Activated CD4-positive, alpha-beta T cell treated with anti-CD3 and anti-CD28 coated beads, Interleukin-2, amount 10 ng/mL, durations not matched to agents 7 days and 5 days (primary cell): ENCODE data around the gene MPDZ. TPM values are rescaled to one million over a fixed set of nuclear protein-coding genes. Genes with fewer than 3 reads are reported as not detected.

ENCODE experiments used
- CTCF ChIA-PET: fragments of 350-600 bp; sonication (Branson Sonifier 250); formaldehyde crosslinking; loops from one replicate; lab custom pipeline; 2021; ENCODE audit warnings: antibody characterized with exemption; lab: Charles Lee
- POLR2A ChIA-PET: fragments of 350-600 bp; sonication (Branson Sonifier 250); formaldehyde crosslinking; loops from one replicate; lab custom pipeline; 2021; ENCODE audit warnings: antibody characterized with exemption; lab: Charles Lee
- DNase-seq: peaks from one replicate; pipeline ENCODE4 v3.0.0-alpha.2; 2020
- H3K27ac Mint-ChIP-seq: one replicate; pipeline ENCODE4 v1.8.0; 2021; ENCODE audit warnings: mild to moderate bottlenecking, moderate library complexity, mixed read lengths
- H3K27me3 Mint-ChIP-seq: one replicate; pipeline ENCODE4 v1.8.0; 2021; ENCODE audit warnings: mixed read lengths
- H3K36me3 Mint-ChIP-seq: one replicate; pipeline ENCODE4 v1.8.0; 2021; ENCODE audit warnings: low read depth, mixed read lengths
- H3K4me1 Mint-ChIP-seq: one replicate; pipeline ENCODE4 v1.8.0; 2021; ENCODE audit warnings: mixed read lengths
- H3K4me3 Mint-ChIP-seq: one replicate; pipeline ENCODE4 v1.8.0; 2021; ENCODE audit warnings: mild to moderate bottlenecking, moderate library complexity, mixed read lengths
- H3K9me3 Mint-ChIP-seq: one replicate; pipeline ENCODE4 v1.8.0; 2021; ENCODE audit warnings: mixed read lengths
- total RNA-seq, 2 experiments: library from RNA; stranded (reverse); gene quantifications; one replicate each; pipeline ENCODE4 v1.2.3, GENCODE V29; 2021

MPDZ gene
- total RNA-seq, 2 experiments from 2014 or later, result not detected

DNA sequence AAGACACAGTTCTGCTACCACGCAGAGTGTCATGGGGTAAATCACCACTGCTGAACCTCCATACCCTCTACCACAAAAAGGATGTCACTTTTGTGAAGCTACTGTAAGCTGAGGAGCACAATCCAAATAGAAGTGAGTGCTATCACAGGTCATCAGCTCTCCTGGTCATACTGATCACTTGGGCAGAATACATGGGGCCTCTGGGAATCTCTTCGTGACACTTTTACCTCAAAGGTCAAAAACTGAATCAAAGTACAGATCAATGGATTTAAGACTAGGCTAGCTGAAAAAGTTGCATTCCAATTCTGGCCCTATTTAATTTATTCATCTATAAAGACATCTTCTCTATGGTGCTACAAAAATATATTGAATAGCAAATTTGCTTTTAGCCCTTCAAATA is 115.5 kb downstream of the MPDZ start:
- Mint-ChIP-seq H3K36me3 (no peaks in the 10 kb centered on the region), H3K27me3 (no peaks in the 10 kb centered on the region), H3K27ac (no peak overlapping the region), H3K9me3 (no peaks in the 10 kb centered on the region), H3K4me1 (no peaks in the 10 kb centered on the region), H3K4me3 (no peak overlapping the region)
- CTCF ChIA-PET, result no interaction called here
- POLR2A ChIA-PET, result no interaction called here
- DNase-seq, result no peak

DNA sequence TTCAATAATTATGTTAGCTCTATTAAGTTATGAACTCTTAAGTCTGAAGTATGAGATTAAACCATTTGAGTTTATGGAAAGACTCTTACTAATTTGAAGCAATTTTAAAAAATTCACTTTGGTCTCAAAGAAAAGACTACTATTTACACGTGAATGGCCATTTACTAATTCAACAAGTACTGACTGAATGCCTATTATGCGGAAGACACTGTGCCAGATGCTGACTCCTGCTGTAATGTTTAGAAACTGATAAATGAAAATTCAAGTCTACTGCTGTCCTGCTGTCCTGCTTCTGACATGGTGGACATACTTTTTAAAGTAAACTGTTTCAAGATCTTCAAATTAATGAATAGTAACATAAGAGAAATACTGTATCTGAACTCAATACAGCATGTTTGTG is 116.2 kb downstream of the MPDZ start:
- Mint-ChIP-seq H3K27me3 (no peaks in the 10 kb centered on the region), H3K27ac (no peak overlapping the region), H3K4me1 (no peaks in the 10 kb centered on the region), H3K9me3 (no peaks in the 10 kb centered on the region), H3K36me3 (no peaks in the 10 kb centered on the region), H3K4me3 (no peak overlapping the region)
- DNase-seq, result no peak
- POLR2A ChIA-PET, result no interaction called here
- CTCF ChIA-PET, result no interaction called here

DNA sequence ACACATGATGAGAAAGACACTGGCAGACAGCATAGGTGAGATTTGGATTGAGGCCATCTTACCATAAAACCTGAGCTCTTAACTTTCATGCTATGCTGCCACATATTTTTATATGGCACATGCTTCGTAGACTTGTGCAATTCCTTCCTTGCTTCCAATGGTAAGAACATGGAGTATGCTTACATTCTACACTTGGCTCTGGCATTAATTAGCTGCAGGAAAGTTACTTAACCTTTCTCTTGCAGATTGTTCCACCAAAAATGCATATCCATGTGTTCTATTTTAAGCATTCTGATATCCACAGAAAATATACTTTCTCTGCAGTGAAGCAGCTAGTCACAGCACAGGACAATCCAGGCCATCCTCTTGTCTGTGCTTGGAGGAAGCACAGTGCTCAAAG is 119.4 kb downstream of the MPDZ start:
- no peak overlapping the region for H3K4me3 Mint-ChIP-seq

DNA sequence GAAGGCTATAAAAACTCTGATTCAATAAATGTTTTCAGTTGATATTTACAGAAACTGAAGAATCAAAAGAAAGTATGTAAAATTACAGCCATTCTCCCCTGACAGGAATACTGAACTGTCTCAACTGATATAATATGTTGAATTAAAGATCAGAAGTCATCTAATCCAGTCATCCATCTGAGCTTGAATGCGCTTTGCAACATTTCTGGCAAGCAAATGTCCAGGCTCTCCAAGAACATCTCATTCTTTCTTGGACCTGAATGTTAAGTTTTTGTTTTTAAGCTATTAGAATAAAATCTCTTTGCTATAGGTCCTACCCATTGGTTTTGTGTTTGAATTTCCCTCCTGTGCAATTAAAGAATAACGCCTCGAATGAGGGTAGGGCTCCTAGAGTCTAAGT is 120.5 kb downstream of the MPDZ start:
- CTCF ChIA-PET, result no interaction called here
- POLR2A ChIA-PET, result no interaction called here
- no peak overlapping the region for H3K27ac Mint-ChIP-seq
- H3K4me3 Mint-ChIP-seq, result no peak overlapping the region
- H3K27me3 Mint-ChIP-seq, result no peaks in the 10 kb centered on the region
- no peaks in the 10 kb centered on the region for H3K36me3 Mint-ChIP-seq
- DNase-seq, result no peak
- H3K4me1 Mint-ChIP-seq, result no peaks in the 10 kb centered on the region
- no peaks in the 10 kb centered on the region for H3K9me3 Mint-ChIP-seq

More for the DNA sequence above, 119.4 kb downstream of the MPDZ start:
- no peaks in the 10 kb centered on the region for H3K27me3 Mint-ChIP-seq
- H3K36me3 Mint-ChIP-seq, result no peaks in the 10 kb centered on the region
- H3K9me3 Mint-ChIP-seq, result no peaks in the 10 kb centered on the region
- CTCF ChIA-PET, result no interaction called here
- H3K4me1 Mint-ChIP-seq, result no peaks in the 10 kb centered on the region
- POLR2A ChIA-PET, result no interaction called here
- no peak for DNase-seq
- no peak overlapping the region for H3K27ac Mint-ChIP-seq

DNA sequence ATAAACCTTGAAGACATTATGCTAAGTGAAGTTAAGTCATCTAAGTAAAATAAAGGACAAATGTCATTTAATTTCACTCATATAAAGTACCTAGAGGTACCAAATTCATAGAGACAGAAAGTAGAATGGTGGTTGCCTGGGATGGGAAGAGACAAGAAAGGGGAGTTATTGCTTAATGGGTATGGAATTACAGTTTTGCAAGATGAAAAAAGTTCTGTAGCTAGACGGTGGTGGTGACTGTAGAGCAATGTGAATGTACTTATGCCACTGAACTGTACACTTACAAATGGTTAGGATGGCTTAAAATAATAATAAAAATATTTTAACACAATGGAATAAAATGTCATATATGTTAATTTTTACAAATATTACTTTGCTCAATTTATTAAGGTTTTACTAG is 128.0 kb downstream of the MPDZ start:
- H3K27ac Mint-ChIP-seq, result no peak overlapping the region
- CTCF ChIA-PET, result no interaction called here
- H3K4me3 Mint-ChIP-seq, result no peak overlapping the region
- H3K9me3 Mint-ChIP-seq, result peaks cover 2% of the 10 kb centered on the region
- H3K27me3 Mint-ChIP-seq, result no peaks in the 10 kb centered on the region
- no peaks in the 10 kb centered on the region for H3K36me3 Mint-ChIP-seq
- no peak for DNase-seq
- H3K4me1 Mint-ChIP-seq, result no peaks in the 10 kb centered on the region
- POLR2A ChIA-PET, result no interaction called here

DNA sequence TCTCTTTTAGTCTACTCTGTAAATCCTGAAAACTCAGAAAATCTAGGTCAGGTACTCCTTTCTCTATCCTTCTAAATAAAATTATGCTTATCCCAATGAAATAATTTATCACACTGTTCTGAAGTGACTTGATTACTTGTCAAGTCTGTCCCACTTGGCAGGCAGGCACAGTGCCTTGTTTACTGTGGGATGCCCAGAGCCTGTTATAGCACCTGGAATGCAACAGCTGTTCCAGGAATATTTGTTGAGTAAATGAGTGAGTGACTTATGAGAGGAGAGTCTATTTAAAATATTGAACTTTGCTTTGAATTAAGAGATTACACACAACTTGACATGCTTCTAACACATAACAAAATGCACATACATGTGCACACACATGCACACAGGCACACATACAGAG is 130.0 kb downstream of the MPDZ start:
- Mint-ChIP-seq H3K4me3 (no peak overlapping the region), H3K27me3 (no peaks in the 10 kb centered on the region), H3K9me3 (peaks cover 2% of the 10 kb centered on the region), H3K27ac (no peak overlapping the region), H3K4me1 (no peaks in the 10 kb centered on the region), H3K36me3 (no peaks in the 10 kb centered on the region)
- ChIA-PET CTCF (no interaction called here), POLR2A (no interaction called here)
- no peak for DNase-seq

DNA sequence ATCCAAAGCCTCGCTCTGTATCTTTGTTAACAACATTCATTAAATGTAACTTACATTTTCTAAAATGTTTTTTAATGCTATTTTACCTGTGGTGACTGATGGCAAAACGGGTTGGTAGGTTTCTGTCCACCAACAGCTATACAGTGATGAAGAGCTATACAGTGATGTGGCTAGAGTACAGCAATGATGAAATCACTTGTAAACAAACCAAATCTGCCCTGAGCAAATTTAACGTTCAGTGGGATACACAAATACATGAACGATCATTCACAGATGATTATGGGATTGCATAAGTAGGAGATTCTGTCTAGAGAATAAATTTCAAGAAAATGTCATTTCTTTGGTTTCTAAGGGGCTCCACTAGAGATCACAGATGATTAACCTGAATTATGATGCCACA is 132.7 kb downstream of the MPDZ start:
- no peak overlapping the region for H3K4me3 Mint-ChIP-seq
- no peaks in the 10 kb centered on the region for H3K9me3 Mint-ChIP-seq
- no peaks in the 10 kb centered on the region for H3K27me3 Mint-ChIP-seq

DNA sequence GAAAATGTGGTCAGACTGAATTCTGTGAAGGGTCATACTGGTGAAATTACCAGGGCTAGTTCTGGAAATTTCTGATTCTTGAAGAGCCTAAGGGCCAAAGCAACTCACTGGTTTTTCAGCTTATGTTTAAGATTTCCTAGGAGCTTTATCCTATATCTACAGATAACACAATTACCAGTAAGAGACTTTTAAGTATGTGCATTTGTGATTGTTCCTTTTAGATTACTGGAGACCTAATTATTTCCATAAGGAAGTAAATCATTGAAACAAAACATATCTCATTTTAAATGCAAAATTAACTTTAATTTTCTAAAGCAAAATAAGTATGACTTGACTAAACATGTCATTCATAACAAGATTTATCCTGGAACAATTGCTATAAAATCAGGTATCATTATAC is 134.2 kb downstream of the MPDZ start:
- POLR2A ChIA-PET, result no interaction called here
- Mint-ChIP-seq H3K36me3 (no peaks in the 10 kb centered on the region), H3K4me3 (no peak overlapping the region), H3K4me1 (no peaks in the 10 kb centered on the region), H3K27me3 (no peaks in the 10 kb centered on the region), H3K27ac (no peak overlapping the region), H3K9me3 (no peaks in the 10 kb centered on the region)
- DNase-seq, result no peak
- CTCF ChIA-PET, result no interaction called here

More for the DNA sequence above, 132.7 kb downstream of the MPDZ start:
- no peaks in the 10 kb centered on the region for H3K36me3 Mint-ChIP-seq
- H3K27ac Mint-ChIP-seq, result no peak overlapping the region
- no peak for DNase-seq
- ChIA-PET CTCF (no interaction called here), POLR2A (no interaction called here)
- H3K4me1 Mint-ChIP-seq, result no peaks in the 10 kb centered on the region

DNA sequence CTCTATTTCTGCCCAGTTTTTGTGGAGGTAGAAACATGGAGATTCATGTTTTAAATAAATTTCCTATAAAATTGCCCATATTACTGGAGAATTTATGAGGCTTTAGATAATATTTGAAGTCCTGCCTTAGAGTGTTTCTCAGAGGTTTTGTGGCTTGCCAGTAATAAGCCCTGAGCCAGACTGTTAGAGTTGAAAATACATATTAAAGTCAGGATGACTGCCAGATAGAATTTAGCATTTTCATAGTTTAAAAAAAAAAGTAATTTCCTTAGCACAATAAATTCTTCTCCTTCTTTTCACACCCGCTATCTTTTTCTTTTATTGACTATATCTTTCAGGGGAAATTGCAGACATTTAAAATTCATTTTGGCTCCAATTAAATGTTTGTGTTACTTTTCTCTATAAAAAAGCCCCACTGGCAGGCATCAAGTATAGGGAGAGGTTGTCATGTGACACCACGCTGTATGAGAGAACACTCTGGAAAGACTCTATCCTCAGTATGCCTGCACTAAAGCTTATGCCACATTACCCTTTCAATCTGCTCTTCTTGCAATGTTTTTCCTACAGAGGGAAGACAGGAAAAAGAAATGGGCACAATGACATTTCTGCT is 135.2 kb downstream of the MPDZ start:
- H3K4me1 Mint-ChIP-seq, result no peaks in the 10 kb centered on the region
- H3K4me3 Mint-ChIP-seq, result no peak overlapping the region
- H3K9me3 Mint-ChIP-seq, result no peaks in the 10 kb centered on the region
- H3K27me3 Mint-ChIP-seq, result no peaks in the 10 kb centered on the region
- POLR2A ChIA-PET, result no interaction called here
- H3K36me3 Mint-ChIP-seq, result no peaks in the 10 kb centered on the region
- CTCF ChIA-PET, result no interaction called here
- no peak for DNase-seq
- H3K27ac Mint-ChIP-seq, result no peak overlapping the region

DNA sequence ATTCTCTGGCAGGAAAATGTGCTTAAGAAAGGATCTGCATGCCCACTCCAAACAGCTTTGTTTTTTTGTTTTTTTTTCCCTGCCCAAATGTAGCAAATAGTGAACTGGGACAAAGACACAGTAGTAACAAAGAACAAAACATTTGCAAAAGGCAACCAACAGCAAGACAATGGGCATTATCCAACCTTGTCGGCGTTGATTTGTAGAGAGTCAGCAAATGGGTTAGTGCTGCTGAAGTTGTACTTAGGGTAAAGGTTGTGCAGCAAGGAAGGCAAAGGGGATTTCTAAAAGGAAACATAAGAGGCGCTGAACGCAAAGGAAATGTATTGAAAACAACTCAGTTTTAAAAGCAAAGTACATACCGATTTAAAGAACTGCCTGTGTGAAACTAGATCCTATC is 136.2 kb downstream of the MPDZ start:
- DNase-seq, result no peak
- Mint-ChIP-seq H3K36me3 (no peaks in the 10 kb centered on the region), H3K27me3 (no peaks in the 10 kb centered on the region), H3K4me1 (no peaks in the 10 kb centered on the region), H3K4me3 (no peak overlapping the region), H3K27ac (no peak overlapping the region), H3K9me3 (no peaks in the 10 kb centered on the region)
- ChIA-PET CTCF (no interaction called here), POLR2A (no interaction called here)

DNA sequence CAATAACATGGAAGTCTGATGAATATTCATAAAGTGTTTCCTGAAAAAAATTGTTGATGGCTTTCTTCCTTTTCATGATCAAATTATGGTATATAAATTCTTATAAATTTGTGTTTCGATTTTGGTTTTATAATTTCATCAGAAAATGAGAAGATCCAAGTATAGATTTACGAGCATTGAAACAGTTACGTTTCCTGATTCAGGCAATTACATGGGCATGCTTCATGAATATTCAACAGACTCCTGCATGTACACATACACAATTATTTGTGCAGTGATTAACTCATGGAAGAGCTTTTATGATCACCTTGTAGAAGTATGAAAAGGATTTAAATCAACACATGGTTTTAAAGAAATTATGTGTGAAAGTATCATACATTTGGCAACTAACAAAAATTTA is 136.7 kb downstream of the MPDZ start:
- Mint-ChIP-seq H3K9me3 (peaks cover 2% of the 10 kb centered on the region), H3K36me3 (no peaks in the 10 kb centered on the region), H3K4me3 (no peak overlapping the region), H3K27ac (no peak overlapping the region), H3K27me3 (no peaks in the 10 kb centered on the region), H3K4me1 (no peaks in the 10 kb centered on the region)
- ChIA-PET CTCF (no interaction called here), POLR2A (no interaction called here)
- DNase-seq, result no peak

DNA sequence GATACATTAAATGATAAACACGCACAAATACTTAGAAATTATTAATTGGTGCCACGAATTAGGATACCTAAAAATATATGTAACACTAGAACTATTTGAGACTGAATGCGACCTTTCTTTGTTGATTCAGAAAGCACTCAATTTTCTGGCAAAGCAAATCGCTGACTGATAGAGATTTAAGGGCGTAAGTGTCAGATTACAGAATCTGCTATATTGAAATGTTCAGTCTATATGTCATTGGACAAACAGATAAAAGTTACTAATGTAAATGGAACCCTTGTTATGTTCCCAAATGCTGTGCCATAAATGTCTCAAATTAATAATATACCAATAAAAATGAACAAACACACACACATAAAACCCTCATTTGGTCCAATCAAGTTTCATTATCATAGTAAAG is 137.9 kb downstream of the MPDZ start:
- no peak for DNase-seq
- Mint-ChIP-seq H3K27me3 (no peaks in the 10 kb centered on the region), H3K27ac (no peak overlapping the region), H3K4me3 (no peak overlapping the region), H3K36me3 (no peaks in the 10 kb centered on the region), H3K4me1 (no peaks in the 10 kb centered on the region), H3K9me3 (peaks cover 2% of the 10 kb centered on the region)
- ChIA-PET CTCF (no interaction called here), POLR2A (no interaction called here)

DNA sequence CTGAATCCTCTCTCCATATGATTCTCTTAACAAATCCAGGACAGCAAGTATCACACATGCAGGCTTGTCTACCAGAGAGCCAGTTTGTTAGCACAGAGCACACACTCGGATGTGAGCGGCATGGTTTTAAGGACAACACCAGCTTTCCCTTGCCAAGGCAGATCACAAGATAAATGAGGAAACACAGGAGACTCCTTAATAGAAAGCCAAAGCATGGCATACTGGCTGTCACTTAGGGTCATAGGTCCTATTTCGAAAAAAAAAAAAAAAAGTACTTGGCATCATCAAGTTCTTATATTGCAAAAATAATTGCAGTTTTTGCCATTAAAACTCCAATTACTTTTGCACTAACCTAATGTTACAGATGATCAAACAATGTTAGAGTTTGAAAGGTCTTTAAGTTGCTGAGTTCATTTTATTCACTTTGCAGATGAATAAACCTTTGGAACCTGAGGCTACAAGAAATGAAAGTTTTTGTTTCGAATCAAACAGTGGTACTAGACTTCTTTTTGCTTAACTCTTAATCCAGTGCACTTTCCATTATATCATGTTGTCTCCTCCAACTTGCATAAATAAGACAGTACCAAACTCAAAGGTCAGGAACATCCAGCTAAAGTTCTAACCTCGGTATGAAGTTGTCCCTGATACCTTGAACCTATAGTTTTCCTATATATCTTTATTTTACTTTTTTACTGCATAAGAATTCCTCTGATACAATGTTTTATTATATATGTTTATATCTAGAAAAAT is 138.5 kb downstream of the MPDZ start:
- H3K36me3 Mint-ChIP-seq, result no peaks in the 10 kb centered on the region
- ChIA-PET CTCF (no interaction called here), POLR2A (no interaction called here)
- no peak for DNase-seq
- H3K27me3 Mint-ChIP-seq, result no peaks in the 10 kb centered on the region
- no peaks in the 10 kb centered on the region for H3K4me1 Mint-ChIP-seq
- no peak overlapping the region for H3K4me3 Mint-ChIP-seq
- H3K27ac Mint-ChIP-seq, result no peak overlapping the region
- H3K9me3 Mint-ChIP-seq, result peaks cover 2% of the 10 kb centered on the region

DNA sequence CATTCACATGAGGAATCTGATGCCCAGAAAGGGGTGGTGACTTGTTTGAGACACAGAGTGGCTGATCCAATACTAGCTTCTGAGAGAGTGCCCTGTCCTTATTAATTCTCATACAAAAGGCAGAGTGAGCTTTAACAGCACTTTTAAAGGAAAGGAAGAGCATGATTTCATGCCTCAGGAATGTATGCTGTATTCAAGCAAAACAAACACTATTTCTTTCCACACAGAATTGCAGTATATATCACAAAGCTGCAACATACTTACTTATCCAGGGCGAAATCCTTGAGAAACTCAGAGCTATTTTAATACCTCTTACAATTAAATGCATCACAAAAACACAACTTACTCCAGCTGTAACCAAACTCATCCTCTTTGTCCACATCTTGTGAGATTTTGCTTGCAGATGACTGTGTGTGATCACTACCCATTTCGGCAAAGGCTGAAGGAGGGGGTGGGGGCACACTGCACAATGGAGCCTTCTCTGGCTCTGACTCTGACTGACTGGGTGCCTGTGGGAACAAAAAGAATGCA is 139.8 kb downstream of the MPDZ start:
- ChIA-PET CTCF (no interaction called here), POLR2A (no interaction called here)
- no peak for DNase-seq
- no peaks in the 10 kb centered on the region for H3K36me3 Mint-ChIP-seq
- peaks cover 2% of the 10 kb centered on the region for H3K9me3 Mint-ChIP-seq
- H3K27ac Mint-ChIP-seq, result no peak overlapping the region
- no peak overlapping the region for H3K4me3 Mint-ChIP-seq
- H3K4me1 Mint-ChIP-seq, result no peaks in the 10 kb centered on the region
- H3K27me3 Mint-ChIP-seq, result no peaks in the 10 kb centered on the region
